ENCODE data around the gene ANO10.

GRCh38 chr3:43525386-43525785 lies 96.4 kb downstream of the ANO10 start:
- no peak for TF ChIP-seq CTCF (IDR thresholded peaks at IDR 0.05; ENCODE audit: extremely low read depth in 1 of 2, insufficient read depth in 1 of 2, low read depth in 1 of 2, low read length in 2 of 2)
- TF ChIP-seq POLR2A (IDR thresholded peaks at IDR 0.05; ENCODE audit: low read depth, low read length): no peak
- no peak for TF ChIP-seq POLR2AphosphoS5 (IDR thresholded peaks at IDR 0.05; ENCODE audit: insufficient read depth, low read depth, low read length)
- no peak for TF ChIP-seq FOS (IDR thresholded peaks at IDR 0.05; ENCODE audit: borderline replicate concordance, insufficient read depth, low read length)
- no peak for TF ChIP-seq EZH2 (IDR thresholded peaks at IDR 0.05; ENCODE audit: borderline replicate concordance, low read depth, low read length, severe bottlenecking)
- TF ChIP-seq, protein P1, sequence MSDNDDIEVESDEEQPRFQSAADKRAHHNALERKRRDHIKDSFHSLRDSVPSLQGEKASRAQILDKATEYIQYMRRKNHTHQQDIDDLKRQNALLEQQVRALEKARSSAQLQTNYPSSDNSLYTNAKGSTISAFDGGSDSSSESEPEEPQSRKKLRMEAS (IDR thresholded peaks at IDR 0.05; ENCODE audit: insufficient read depth, insufficient read length): no peak
